Heart left ventricle (tissue), 13 donors: Measurements from ENCODE around the gene KHK.

Source experiments
- CTCF ChIP-seq, 12 donors: fragments of 200-600 bp; sonication (generic) in 4 of 12; IDR thresholded peaks; one replicate each; pipeline versions ENCODE4 v1.5.0 to v1.8.0; 2018 to 2022; ENCODE audit warnings: antibody characterized with exemption in 12 of 12, mild to moderate bottlenecking in 5 of 12
- POLR2A ChIP-seq, 2 donors: fragments of 450-650 bp; IDR thresholded peaks; one replicate each; pipeline ENCODE4 v1.6.1; 2017; ENCODE audit warnings: antibody characterized with exemption in 2 of 2, mild to moderate bottlenecking in 2 of 2, moderate library complexity in 2 of 2
- donor health status: ischemic (EF 13 %, LVEDD 7.1; RV severe dilation, severe dysfunction).
- donor health status: DM: no; HTN: yes; CAD: no.
- donor health status: DM: no; HTN: no; CAD: no.
- donor health status: ischemic (EF 25% LVEDD 6.9; RV normal size, moderate dysfunction).
- donor health status: ischemic (EF 25% LVEDD 5.7; RV mildly dilated, moderate dysfunction).
- donor health status: ischemic (EF 35%, LVEDD 5.7; RV mildly dilated, moderate dysfunction).
- donor health status: nonischemic (EF 11% LVEDD 7.7; RV severe dilation, severe dysfunction).
- donor health status: DM: yes; HTN: yes; CAD: no.
- donor health status: PGD.
- donor health status: ischemic (EF 29% LVEDD 5.4; RV normal size, mild dysfunction).
- donor health status: nonischemic (EF 23%, LVEDD 6.1; RV moderate dilation, normal function).

DNA sequence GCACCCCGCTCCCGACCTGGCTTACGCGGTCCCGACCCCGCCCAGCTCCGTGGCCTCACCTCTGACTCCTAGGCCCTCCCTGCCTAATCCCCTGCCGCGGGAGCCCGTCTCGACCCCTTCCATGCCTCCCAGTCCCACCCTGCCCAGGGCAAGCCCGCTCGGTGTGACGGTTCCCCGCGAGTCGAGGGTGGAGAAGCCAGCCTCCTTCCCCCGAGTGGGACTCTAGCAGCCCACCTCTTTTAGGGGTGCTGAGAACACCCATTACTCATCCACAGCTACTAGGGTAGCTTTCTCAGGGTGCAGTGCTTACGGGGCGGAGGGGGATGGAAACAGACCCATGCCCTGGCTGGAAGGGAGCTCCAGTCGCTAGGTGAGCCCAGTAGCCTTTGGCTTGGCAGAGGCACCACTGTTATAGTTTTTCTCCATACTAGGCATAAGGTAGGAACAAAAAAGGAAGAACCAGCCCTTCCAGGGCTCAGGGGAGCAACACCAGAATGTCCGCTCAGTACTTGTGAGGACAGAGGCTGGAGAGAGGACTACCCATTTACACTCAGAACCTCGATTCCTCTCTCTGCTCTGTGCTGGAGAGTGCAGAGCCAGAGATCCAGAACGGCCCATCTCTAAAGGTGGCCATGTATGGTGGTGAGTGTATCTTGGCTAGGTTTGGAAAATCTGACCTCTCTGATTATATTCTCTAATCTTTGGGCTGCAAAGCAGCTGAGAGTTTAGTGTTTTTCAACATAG is 34.5 kb upstream of the KHK start:
- TF ChIP-seq CTCF (IDR thresholded peaks at IDR 0.05) (no peak), POLR2A (IDR thresholded peaks at IDR 0.05) (no peak)
